Measurements from ENCODE around the gene NCSTN. TPM values are rescaled to one million over a fixed set of nuclear protein-coding genes. Genes with fewer than 3 reads are reported as not detected.

Gene NCSTN
- total RNA-seq, 1 experiment from 2014 or later: 67.8 TPM

DNA sequence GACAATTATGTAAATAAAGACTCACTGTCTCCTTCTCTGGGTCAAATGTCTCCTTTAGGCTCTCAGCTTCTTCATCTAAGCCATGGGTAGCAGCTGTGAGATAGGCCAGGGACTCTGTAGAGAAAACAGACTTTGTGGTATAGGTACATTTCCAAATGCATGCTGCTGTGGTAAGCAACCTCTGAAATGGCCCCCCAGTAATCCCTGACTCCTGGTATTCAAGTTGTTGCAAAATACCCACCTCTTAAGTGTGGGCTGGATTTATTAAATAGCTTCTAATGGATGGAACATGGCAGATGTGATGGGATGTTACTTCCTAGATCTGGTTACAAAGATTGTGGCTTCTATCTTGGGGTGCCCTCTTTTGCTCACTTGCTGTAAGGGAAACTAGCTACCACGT is 47.1 kb upstream of the NCSTN start:
- no peak overlapping the region for H3K4ac ChIP-seq (ENCODE audit: low read depth, low read length)
- no peaks in the 10 kb centered on the region for H3K4me1 ChIP-seq (ENCODE audit: insufficient read depth, low read length)
- no peaks in the 10 kb centered on the region for H3K4me1 Mint-ChIP-seq
- H3K79me2 ChIP-seq (ENCODE audit: insufficient read depth, low read length): no peaks in the 10 kb centered on the region
- H3K79me1 ChIP-seq (ENCODE audit: insufficient read depth, low read depth, low read length, poor library complexity, severe bottlenecking): no peaks in the 10 kb centered on the region
- H4K91ac ChIP-seq (ENCODE audit: insufficient read length, low read depth, low read length): no peak overlapping the region
- no peaks in the 10 kb centered on the region for H3K9me3 ChIP-seq (ENCODE audit: control insufficient read depth, low read depth, low read length)
- H3K9me3 Mint-ChIP-seq: no peaks in the 10 kb centered on the region
- no peak overlapping the region for H2BK15ac ChIP-seq (ENCODE audit: low read depth, low read length)
- no peaks in the 10 kb centered on the region for H4K20me1 ChIP-seq (ENCODE audit: control insufficient read depth, insufficient read depth, insufficient read length)
- H3K23me2 ChIP-seq (ENCODE audit: insufficient read length, low read depth, low read length, poor library complexity, severe bottlenecking): no peaks in the 10 kb centered on the region
- H4K8ac ChIP-seq (replicated peaks; ENCODE audit: insufficient read length, low read depth, low read length): no peak overlapping the region
- H3K18ac ChIP-seq (ENCODE audit: insufficient read length, low read depth, low read length): no peak overlapping the region
- H3K4me2 ChIP-seq (ENCODE audit: insufficient read depth, insufficient read length, low read length): no peak overlapping the region
- no peak overlapping the region for H3K9ac ChIP-seq (ENCODE audit: extremely low read depth, insufficient read length, low read length)
- H3K4me3 Mint-ChIP-seq: no peak overlapping the region
- DNase-seq: no peak
- H2BK12ac ChIP-seq (ENCODE audit: insufficient read length, low read depth, low read length): no peak overlapping the region
- no peak overlapping the region for H3K27ac ChIP-seq (ENCODE audit: insufficient read length, low read depth, low read length)
- no peak overlapping the region for H2AK5ac ChIP-seq (ENCODE audit: insufficient read length, low read length)
- H2BK20ac ChIP-seq (ENCODE audit: low read depth, low read length, poor library complexity, severe bottlenecking): no peak overlapping the region
- H3K56ac ChIP-seq (ENCODE audit: insufficient read length, low read depth, low read length): no peak overlapping the region
- H2BK120ac ChIP-seq (ENCODE audit: low read depth, low read length, poor library complexity, severe bottlenecking): no peak overlapping the region
- no peak overlapping the region for H3T11ph ChIP-seq (ENCODE audit: low read length)
- peaks cover 37 to 88% (median 87%) of the 10 kb centered on the region in 3 experiments; a peak in 6 of 7 replicates for H3K36me3 Mint-ChIP-seq (ENCODE audit: insufficient read depth in 1 of 3, low read depth in 3 of 3)
- no peak overlapping the region for H3K27ac Mint-ChIP-seq
- H3K23ac ChIP-seq (ENCODE audit: insufficient read length, low read depth, low read length): no peak overlapping the region
- no peaks in the 10 kb centered on the region for H3K27me3 ChIP-seq (ENCODE audit: insufficient read depth, low read length)
- no peaks in the 10 kb centered on the region for H3K27me3 Mint-ChIP-seq (ENCODE audit: low read depth)
- no peak overlapping the region for H2BK5ac ChIP-seq (ENCODE audit: insufficient read length, low read length)
- no peak overlapping the region for H4K5ac ChIP-seq (ENCODE audit: insufficient read length, low read depth, low read length)
- no peak for TF ChIP-seq CTCF (conservative IDR thresholded peaks at IDR 0.05)
- no peak overlapping the region for H2AFZ ChIP-seq (ENCODE audit: low read length)
- no CpG with 5 or more reads among the region's 1 CpG for WGBS (ENCODE audit: extremely low coverage, insufficient read length, low lambda C conversion rate)
- H3K14ac ChIP-seq (ENCODE audit: insufficient read depth, low read length): no peak overlapping the region

Data from H9 (cell line).